Left lobe of liver (tissue), 2 donors: ENCODE measurements around the gene CCDC88B. TPM values are rescaled to one million over a fixed set of nuclear protein-coding genes. Genes with fewer than 3 reads are reported as not detected.
A peak's percentile ranks its signal among the peaks of the same experiment; 100 is the strongest.
"Not testable (repeated sequence)": the region's sequence is repeated elsewhere in the genome, so short reads cannot be mapped to it uniquely, and the experiment has no call there.

Source experiments
- ATAC-seq: fragments of 200-7000 bp; cut with Tn5 transposase; one replicate; pipeline ENCODE4 v1.9.1; 2020; ENCODE audit warnings: mild to moderate bottlenecking, moderate library complexity
- DNase-seq: peaks from one replicate; pipeline ENCODE4 v3.0.0-alpha.2; 2020; ENCODE audit warnings: low spot score
- total RNA-seq: library from RNA; stranded (reverse); gene quantifications from one replicate; pipeline ENCODE4 v1.2.1, GENCODE V29; 2021
- donor health status: DM: no; HTN: no; CAD: no; lungs with moderate emphysema.
- donor health status: DM: no; HTN: yes; CAD: no.

The CCDC88B gene
- total RNA-seq, 1 donor from 2014 or later: 4.0 TPM

GRCh38 chr11:64318766-64319761 is 20.9 kb upstream of the CCDC88B start:
- DNase-seq (peak; percentile 56), ATAC-seq (no peak)

GRCh38 chr11:64320556-64320955 is 19.4 kb upstream of the CCDC88B start:
- DNase-seq (no peak), ATAC-seq (no peak)

DNA sequence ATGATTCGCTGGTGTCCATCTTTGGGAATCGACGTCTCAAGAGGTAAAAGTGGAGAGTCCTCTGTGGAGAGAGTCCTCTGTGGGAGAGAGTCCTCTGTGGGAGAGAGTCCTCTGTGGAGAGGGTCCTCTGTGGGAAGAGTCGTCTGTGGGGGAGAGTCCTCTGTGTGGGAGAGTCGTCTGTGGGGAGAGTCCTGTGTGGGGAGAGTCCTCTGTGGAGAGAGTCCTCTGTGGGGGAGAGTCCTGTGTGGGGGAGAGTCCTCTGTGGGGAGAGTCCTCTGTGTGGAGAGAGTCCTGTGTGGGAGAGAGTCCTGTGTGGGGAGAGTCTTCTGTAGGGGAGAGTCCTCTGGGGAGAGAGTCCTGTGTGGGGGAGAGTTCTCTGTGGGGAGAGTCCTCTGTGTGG is 19.0 kb upstream of the CCDC88B start:
- ATAC-seq (no peak), DNase-seq (no peak)

- DNase-seq: peak; percentile 42
Observed at GRCh38 chr11:64321533-64321932, 18.5 kb upstream of the CCDC88B start.

GRCh38 chr11:64322925-64323260 is 17.1 kb upstream of the CCDC88B start:
- ATAC-seq: no peak
- peak; percentile 40 for DNase-seq

More at GRCh38 chr11:64321533-64321932, 18.5 kb upstream of the CCDC88B start:
- ATAC-seq: no peak

- ATAC-seq (no peak), DNase-seq (peak; percentile 41)
Observed at GRCh38 chr11:64323373-64323772, 16.6 kb upstream of the CCDC88B start.

GRCh38 chr11:64323984-64324383 is 16.0 kb upstream of the CCDC88B start:
- not testable (repeated sequence) for ATAC-seq, DNase-seq

GRCh38 chr11:64324692-64325469 is 15.1 kb upstream of the CCDC88B start:
- ATAC-seq: no peak
- DNase-seq: no peak

GRCh38 chr11:64327375-64327774 is 12.6 kb upstream of the CCDC88B start:
- ATAC-seq: no peak
- no peak for DNase-seq

- ATAC-seq (no peak), DNase-seq (no peak)
Observed at GRCh38 chr11:64327993-64328392, 12.0 kb upstream of the CCDC88B start.

- no peak for DNase-seq
- no peak for ATAC-seq
Observed at GRCh38 chr11:64330888-64331287, 9.1 kb upstream of the CCDC88B start.

DNA sequence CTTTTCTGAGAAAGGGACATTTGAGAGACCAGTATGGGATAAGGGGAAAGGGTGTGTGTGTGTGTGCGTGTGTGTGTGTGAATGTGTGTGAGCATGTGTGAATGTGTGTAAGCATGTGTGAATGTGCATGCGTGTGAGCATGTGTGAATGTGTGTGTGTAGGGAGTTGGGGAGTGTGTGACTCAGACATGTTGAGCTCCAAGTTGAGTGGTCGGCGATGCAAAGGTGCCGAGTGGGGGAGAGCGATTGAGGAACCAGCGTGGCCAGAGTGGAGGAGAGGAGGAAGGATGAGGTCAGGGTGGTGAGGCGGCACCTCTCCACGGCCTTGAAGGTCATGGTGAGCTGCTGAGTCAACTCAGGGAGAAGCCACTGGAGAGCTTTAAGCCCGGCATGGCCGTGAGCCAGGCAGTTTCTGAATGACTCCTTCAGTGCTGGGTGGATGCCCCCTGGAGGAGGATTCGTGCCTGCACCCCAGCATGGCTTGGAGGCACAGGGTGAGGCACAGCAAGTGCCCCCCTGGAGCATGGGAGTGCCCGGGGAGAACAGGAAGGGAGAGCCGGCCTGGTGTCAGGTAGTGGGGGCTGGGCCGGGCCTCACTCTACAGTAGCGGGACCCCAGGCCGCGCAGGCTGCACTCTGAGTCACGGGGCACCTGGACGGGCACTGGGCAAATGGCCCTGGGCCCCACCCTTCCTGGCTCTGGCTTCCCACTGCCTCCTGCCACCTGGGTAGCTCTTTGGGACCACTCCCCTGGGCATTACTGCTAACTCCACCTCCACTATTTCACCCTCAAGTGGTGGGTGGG is 8.2 kb upstream of the CCDC88B start:
- DNase-seq: no peak
- ATAC-seq: peak; percentile 67

- ATAC-seq: no peak
Observed at GRCh38 chr11:64333556-64333955, 6.4 kb upstream of the CCDC88B start.

GRCh38 chr11:64334764-64335735 is 5.0 kb upstream of the CCDC88B start:
- no peak for DNase-seq

More at GRCh38 chr11:64333556-64333955, 6.4 kb upstream of the CCDC88B start:
- no peak for DNase-seq

GRCh38 chr11:64337538-64338249 is 2.3 kb upstream of the CCDC88B start:
- ATAC-seq (no peak), DNase-seq (no peak)

More at GRCh38 chr11:64334764-64335735, 5.0 kb upstream of the CCDC88B start:
- ATAC-seq: no peak

GRCh38 chr11:64338716-64339115 is 1.3 kb upstream of the CCDC88B start:
- ATAC-seq (no peak), DNase-seq (no peak)

DNA sequence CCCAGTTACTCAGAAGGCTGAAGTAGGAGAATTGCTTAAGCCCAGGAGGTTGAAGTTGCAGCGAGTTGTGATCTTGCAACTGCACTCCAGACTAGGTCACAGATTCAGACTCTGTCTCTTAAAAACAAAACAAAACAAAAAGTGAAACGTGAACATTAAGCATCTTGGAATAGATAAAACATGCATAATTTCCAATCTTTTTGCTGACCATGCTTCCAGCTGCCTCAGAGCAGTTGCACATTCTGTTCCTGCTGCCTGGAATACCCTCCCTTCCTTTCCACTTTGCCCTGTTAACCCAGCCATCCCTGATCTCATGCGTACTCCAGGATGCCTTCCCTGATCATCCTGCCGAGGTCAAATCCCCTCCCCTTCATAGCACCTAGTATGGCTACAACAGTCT is 718 bp upstream of the CCDC88B start:
- no peak for ATAC-seq
- DNase-seq: no peak

DNA sequence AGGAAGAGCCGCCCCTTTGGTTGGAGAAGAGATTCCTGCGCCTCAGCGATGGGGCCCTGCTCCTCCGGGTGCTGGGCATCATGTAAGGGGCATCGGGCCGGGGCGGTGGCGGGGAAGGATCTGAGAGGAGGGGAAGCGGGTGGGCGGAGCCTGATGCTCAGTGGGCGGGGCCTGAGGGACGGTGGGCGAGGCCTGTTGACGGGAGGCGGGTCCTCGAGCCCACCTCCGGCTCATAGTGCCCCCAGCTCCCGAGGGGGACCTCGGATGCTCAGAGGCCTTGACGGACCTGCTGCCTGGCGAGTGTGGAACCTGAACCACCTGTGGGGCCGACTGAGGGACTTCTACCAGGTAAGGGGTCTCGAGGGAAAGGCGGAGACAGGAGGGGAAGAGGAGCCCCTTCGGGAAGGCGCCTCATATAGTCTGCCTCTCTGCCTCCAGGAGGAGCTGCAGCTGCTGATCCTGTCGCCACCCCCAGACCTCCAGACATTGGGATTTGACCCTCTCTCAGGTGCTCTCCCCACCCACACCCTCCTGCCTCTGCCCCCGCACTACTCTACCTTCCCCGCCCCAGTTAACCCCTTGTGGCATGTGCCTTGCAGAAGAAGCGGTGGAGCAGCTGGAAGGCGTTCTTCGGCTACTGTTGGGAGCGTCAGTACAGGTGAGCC is 799 bp downstream of the CCDC88B start:
- DNase-seq (no peak), ATAC-seq (no peak)
